ENCODE measurements around the gene TM4SF20. TPM values are rescaled to one million over a fixed set of nuclear protein-coding genes. Genes with fewer than 3 reads are reported as not detected.

Gene TM4SF20
- total RNA-seq, 1 donor from 2014 or later = not detected

DNA sequence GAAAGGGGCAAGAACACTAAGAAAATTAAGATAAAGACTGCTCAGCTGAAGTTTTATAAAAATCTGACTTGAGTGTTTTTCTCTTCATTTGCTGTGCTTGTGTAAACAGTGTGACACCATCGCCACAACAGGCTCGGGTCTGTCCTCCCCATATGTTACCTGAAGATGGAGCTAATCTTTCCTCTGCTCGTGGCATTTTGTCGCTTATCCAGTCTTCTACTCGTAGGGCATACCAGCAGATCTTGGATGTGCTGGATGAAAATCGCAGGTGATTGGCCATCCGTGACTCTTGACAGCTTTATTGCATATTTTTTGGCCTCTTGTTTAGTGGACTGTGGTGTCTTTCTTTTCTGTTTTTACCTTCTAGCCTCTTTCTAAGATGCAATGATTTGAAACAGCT is 32.0 kb downstream of the TM4SF20 start:
- no peaks in the 10 kb centered on the region for H3K9me3 ChIP-seq
- DNase-seq (ENCODE audit: extremely low spot score in 2 of 2) = no peak
- peaks cover 0 to 15% of the 10 kb centered on the region in 2 donors for H3K36me3 ChIP-seq
- H3K4me3 ChIP-seq = no peak overlapping the region
- no peaks in the 10 kb centered on the region for H3K27me3 ChIP-seq
- intact Hi-C loops (cut with DNase I) = no loop called here
- H3K4me1 ChIP-seq = no peaks in the 10 kb centered on the region
- TF ChIP-seq POLR2AphosphoS5 (IDR thresholded peaks at IDR 0.05; ENCODE audit: insufficient read depth in 1 of 2, low read depth in 1 of 2) (no peak), POLR2A (IDR thresholded peaks at IDR 0.05) (no peak)
- TF ChIP-seq, protein P1, sequence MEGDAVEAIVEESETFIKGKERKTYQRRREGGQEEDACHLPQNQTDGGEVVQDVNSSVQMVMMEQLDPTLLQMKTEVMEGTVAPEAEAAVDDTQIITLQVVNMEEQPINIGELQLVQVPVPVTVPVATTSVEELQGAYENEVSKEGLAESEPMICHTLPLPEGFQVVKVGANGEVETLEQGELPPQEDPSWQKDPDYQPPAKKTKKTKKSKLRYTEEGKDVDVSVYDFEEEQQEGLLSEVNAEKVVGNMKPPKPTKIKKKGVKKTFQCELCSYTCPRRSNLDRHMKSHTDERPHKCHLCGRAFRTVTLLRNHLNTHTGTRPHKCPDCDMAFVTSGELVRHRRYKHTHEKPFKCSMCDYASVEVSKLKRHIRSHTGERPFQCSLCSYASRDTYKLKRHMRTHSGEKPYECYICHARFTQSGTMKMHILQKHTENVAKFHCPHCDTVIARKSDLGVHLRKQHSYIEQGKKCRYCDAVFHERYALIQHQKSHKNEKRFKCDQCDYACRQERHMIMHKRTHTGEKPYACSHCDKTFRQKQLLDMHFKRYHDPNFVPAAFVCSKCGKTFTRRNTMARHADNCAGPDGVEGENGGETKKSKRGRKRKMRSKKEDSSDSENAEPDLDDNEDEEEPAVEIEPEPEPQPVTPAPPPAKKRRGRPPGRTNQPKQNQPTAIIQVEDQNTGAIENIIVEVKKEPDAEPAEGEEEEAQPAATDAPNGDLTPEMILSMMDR (IDR thresholded peaks at IDR 0.05) = no peak
- no peak overlapping the region for H3K27ac ChIP-seq

DNA sequence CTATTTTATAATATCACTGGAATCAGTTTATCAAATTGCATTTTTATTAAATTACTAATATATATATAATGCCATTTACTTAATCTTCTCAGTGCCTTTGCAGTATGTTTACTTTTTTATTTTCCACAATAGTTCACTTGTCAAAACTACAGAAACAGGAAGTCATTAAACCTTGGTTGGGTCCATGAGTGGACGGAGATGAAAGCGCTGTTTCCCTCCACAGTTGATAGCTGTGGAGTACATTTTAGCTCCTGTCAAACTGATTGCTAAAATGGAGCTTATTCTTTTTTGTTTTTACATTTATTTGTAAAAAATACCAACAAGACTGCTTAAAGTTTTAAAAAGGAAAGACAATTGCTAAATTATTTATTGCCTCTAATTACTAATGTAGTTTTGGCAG is 34.9 kb downstream of the TM4SF20 start:
- no peak for DNase-seq (ENCODE audit: extremely low spot score in 2 of 2)
- Histone ChIP-seq H3K36me3 (peaks cover 0 to 27% of the 10 kb centered on the region in 2 donors), H3K27me3 (no peaks in the 10 kb centered on the region), H3K4me3 (no peak overlapping the region), H3K9me3 (no peaks in the 10 kb centered on the region), H3K27ac (no peak overlapping the region), H3K4me1 (no peaks in the 10 kb centered on the region)
- intact Hi-C loops (cut with DNase I) = no loop called here
- TF ChIP-seq POLR2AphosphoS5 (IDR thresholded peaks at IDR 0.05; ENCODE audit: insufficient read depth in 1 of 2, low read depth in 1 of 2) (no peak), POLR2A (IDR thresholded peaks at IDR 0.05) (no peak)
- TF ChIP-seq, protein P1 (IDR thresholded peaks at IDR 0.05) = no peak

DNA sequence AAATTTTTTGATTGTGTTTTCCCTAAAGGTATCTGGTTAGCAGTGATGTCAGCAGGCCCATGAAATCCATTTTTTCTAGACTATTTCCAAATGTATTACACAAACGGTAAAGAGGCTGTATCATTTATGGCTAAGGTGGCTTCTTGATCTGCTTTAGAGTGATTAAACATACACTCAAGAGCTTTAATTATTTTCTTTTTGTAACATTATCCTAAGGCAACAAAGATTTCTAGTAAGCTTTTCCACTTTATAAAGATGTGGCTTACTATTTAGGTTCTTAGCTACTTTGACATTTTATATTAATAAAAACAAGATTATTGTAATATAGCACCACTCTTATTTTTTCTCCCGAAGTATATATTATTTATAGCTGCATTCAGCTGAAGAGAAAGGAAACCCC is 37.6 kb downstream of the TM4SF20 start:
- Histone ChIP-seq H3K9me3 (no peaks in the 10 kb centered on the region), H3K4me3 (no peak overlapping the region), H3K36me3 (peaks cover 0 to 23% of the 10 kb centered on the region in 2 donors), H3K4me1 (no peaks in the 10 kb centered on the region), H3K27ac (no peak overlapping the region), H3K27me3 (no peaks in the 10 kb centered on the region)
- TF ChIP-seq POLR2AphosphoS5 (IDR thresholded peaks at IDR 0.05; ENCODE audit: insufficient read depth in 1 of 2, low read depth in 1 of 2) = no peak
- no peak for TF ChIP-seq POLR2A (IDR thresholded peaks at IDR 0.05)
- TF ChIP-seq, protein P1 (IDR thresholded peaks at IDR 0.05) = no peak
- intact Hi-C loops (cut with DNase I) = no loop called here
- DNase-seq (ENCODE audit: extremely low spot score in 2 of 2) = no peak

DNA sequence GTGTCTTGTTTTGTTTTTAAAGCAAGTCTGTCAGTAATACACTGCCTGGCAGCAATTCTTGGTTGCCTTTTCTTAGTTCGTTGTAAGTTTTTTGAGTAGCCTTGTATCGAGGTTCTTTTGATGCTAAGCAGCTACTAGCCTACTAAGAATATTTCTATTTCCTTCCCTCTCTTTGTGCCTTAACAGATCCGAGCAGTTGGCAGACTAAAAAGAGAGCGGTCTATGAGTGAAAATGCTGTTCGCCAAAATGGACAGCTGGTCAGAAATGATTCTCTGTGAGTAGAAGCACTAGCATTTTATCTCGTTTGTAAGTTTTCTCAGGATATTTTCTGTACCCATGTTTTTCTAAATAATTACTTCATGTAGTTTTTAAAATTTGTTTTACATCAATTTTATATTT is 39.0 kb downstream of the TM4SF20 start:
- TF ChIP-seq POLR2AphosphoS5 (IDR thresholded peaks at IDR 0.05; ENCODE audit: insufficient read depth in 1 of 2, low read depth in 1 of 2) (no peak), POLR2A (IDR thresholded peaks at IDR 0.05) (no peak)
- TF ChIP-seq, protein P1 (IDR thresholded peaks at IDR 0.05) = no peak
- intact Hi-C loops (cut with DNase I) = no loop called here
- Histone ChIP-seq H3K27me3 (no peaks in the 10 kb centered on the region), H3K4me1 (no peaks in the 10 kb centered on the region), H3K27ac (no peak overlapping the region), H3K9me3 (no peaks in the 10 kb centered on the region), H3K36me3 (peaks cover 0 to 27% of the 10 kb centered on the region in 2 donors), H3K4me3 (no peak overlapping the region)
- DNase-seq (ENCODE audit: extremely low spot score in 2 of 2) = no peak

DNA sequence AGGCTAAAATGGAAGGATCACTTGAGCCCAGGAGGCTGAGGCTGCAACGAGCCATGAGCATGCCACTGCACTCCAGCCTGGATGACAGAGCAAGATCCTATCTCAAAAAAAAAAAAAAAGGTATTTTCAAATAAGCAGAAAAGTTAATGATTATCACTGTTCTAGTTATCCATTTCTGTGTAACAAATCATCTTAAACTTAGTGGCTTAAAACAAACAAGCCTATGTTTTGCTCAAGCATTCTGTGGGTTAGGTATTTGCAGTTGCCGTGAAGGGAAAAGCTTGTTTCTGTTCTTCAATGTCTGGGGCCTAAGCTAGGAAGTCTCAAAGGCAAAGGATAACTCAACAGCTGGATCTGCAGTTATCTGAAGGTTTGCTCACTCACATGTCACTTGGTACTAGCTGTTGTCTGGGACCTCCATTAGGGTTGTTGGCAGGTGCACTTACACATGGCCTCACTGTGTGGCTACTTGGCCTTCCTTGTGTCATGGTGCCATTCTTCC is 40.0 kb downstream of the TM4SF20 start:
- Histone ChIP-seq H3K27ac (no peak overlapping the region), H3K4me1 (no peaks in the 10 kb centered on the region), H3K9me3 (no peaks in the 10 kb centered on the region), H3K4me3 (no peak overlapping the region), H3K27me3 (no peaks in the 10 kb centered on the region), H3K36me3 (peaks cover 0 to 36% of the 10 kb centered on the region in 2 donors)
- TF ChIP-seq, protein P1 (IDR thresholded peaks at IDR 0.05) = no peak
- TF ChIP-seq POLR2AphosphoS5 (IDR thresholded peaks at IDR 0.05; ENCODE audit: insufficient read depth in 1 of 2, low read depth in 1 of 2) (no peak), POLR2A (IDR thresholded peaks at IDR 0.05) (no peak)
- DNase-seq (ENCODE audit: extremely low spot score in 2 of 2) = no peak
- intact Hi-C loops (cut with DNase I) = no loop called here

Measured in vagina (tissue), 2 donors.